Measurements from ENCODE around the gene WDR6.

The WDR6 gene

DNA sequence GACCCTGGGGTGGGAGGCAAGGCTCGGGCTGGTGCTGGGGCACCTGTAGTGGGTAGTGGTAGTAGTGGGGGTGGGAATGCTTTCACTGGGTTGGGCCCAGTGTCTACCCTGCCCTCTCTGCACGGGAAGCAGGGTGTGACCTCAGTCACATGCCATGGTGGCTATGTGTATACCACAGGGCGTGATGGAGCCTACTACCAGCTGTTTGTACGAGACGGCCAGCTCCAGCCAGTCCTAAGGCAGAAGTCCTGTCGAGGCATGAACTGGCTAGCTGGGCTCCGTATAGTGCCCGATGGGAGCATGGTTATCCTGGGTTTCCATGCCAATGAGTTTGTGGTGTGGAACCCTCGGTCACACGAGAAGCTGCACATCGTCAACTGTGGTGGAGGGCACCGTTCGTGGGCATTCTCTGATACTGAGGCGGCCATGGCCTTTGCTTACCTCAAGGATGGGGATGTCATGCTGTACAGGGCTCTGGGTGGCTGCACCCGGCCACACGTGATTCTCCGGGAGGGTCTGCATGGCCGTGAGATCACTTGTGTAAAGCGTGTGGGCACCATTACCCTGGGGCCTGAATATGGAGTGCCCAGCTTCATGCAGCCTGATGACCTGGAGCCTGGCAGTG is 6.0 kb downstream of the WDR6 start:
- no peak for TF ChIP-seq POLR2A (IDR thresholded peaks at IDR 0.05; ENCODE audit: extremely low read depth, insufficient read length)
- TF ChIP-seq, protein P1, sequence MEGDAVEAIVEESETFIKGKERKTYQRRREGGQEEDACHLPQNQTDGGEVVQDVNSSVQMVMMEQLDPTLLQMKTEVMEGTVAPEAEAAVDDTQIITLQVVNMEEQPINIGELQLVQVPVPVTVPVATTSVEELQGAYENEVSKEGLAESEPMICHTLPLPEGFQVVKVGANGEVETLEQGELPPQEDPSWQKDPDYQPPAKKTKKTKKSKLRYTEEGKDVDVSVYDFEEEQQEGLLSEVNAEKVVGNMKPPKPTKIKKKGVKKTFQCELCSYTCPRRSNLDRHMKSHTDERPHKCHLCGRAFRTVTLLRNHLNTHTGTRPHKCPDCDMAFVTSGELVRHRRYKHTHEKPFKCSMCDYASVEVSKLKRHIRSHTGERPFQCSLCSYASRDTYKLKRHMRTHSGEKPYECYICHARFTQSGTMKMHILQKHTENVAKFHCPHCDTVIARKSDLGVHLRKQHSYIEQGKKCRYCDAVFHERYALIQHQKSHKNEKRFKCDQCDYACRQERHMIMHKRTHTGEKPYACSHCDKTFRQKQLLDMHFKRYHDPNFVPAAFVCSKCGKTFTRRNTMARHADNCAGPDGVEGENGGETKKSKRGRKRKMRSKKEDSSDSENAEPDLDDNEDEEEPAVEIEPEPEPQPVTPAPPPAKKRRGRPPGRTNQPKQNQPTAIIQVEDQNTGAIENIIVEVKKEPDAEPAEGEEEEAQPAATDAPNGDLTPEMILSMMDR (IDR thresholded peaks at IDR 0.05; ENCODE audit: low read depth, low read length), result no peak
- no peak for TF ChIP-seq MYC (IDR thresholded peaks at IDR 0.05; ENCODE audit: low read depth, low read length)
- H3K4me3 ChIP-seq (ENCODE audit: low read depth, low read length), result no peak overlapping the region

DNA sequence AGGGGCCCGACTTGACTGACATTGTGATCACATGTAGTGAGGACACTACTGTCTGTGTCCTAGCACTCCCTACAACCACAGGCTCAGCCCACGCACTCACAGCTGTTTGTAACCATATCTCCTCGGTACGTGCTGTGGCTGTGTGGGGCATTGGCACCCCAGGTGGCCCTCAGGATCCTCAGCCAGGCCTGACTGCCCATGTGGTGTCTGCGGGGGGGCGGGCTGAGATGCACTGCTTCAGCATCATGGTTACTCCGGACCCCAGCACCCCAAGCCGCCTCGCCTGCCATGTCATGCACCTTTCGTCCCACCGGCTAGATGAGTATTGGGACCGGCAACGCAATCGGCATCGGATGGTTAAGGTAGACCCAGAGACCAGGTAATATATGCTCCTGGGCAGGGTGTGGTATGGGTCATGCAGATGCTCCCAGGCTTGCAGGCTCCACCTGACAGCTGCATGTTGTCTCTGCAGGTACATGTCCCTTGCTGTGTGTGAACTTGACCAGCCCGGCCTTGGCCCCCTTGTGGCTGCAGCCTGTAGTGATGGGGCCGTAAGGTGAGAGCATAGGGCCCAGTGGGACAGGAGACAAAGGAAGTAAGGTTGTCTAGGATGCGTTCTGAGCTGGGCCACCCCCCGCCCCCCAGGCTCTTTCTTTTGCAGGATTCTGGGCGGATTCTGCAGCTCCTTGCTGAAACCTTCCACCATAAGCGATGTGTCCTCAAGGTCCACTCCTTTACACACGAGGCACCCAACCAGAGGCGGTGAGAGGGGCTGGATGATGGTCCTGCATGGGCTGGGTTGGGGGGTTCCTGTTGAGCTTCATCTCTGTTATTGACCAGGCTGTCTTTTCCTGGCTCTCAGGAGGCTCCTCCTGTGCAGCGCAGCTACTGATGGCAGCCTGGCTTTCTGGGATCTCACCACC is 6.8 kb downstream of the WDR6 start:
- H3K4me3 ChIP-seq (ENCODE audit: low read depth, low read length), result no peak overlapping the region
- DNase-seq (ENCODE audit: low read depth), result peak; percentile 66
- no peak for TF ChIP-seq MYC (IDR thresholded peaks at IDR 0.05; ENCODE audit: low read depth, low read length)
- TF ChIP-seq, protein P1 (IDR thresholded peaks at IDR 0.05; ENCODE audit: low read depth, low read length), result peak; percentile 77

More for the DNA sequence above, 6.0 kb downstream of the WDR6 start:
- no peak for DNase-seq (ENCODE audit: low read depth)

DNA sequence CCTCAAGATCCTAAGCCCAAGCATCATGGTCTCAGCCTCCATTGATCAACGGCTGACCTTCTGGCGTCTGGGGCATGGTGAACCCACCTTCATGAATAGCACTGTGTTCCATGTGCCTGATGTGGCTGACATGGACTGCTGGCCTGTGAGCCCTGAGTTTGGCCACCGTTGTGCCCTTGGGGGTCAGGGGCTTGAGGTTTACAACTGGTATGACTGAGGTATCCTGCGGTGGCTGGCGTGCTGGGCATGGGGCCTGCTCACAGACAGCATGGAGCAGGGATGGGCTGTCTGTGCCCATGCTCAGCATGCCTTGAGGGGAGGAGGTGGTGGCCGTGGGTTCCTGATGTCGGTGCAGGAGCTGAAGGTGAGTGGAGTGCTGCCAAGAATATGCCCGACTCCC is 7.9 kb downstream of the WDR6 start:
- DNase-seq (ENCODE audit: low read depth), result no peak
- H3K4me3 ChIP-seq (ENCODE audit: low read depth, low read length), result no peak overlapping the region
- TF ChIP-seq, protein P1 (IDR thresholded peaks at IDR 0.05; ENCODE audit: low read depth, low read length), result no peak
- no peak for TF ChIP-seq POLR2A (IDR thresholded peaks at IDR 0.05; ENCODE audit: extremely low read depth, insufficient read length)
- TF ChIP-seq, protein P2, sequence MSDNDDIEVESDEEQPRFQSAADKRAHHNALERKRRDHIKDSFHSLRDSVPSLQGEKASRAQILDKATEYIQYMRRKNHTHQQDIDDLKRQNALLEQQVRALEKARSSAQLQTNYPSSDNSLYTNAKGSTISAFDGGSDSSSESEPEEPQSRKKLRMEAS (IDR thresholded peaks at IDR 0.05; ENCODE audit: low read depth, low read length), result no peak

DNA sequence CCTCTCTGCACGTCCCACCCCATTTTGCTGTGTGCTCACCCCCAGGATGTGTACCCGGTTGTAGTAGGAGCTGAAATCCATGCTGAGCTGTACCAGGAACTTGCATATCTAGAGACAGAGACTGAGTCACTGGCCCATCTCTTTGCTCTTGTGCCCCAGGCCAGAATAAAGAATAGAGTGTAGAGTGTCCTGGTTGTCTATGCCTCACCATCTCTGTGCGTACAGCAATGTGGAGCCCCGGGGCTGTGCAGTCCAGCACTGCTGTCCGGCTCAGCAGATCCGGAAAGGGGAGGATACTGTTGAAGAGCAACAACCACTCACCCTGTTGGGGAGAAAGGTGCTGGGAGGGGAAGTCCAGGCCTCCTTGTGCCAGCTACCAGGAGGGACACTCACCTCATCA is 8.6 kb downstream of the WDR6 start:
- DNase-seq (ENCODE audit: low read depth), result no peak
- TF ChIP-seq, protein P1 (IDR thresholded peaks at IDR 0.05; ENCODE audit: low read depth, low read length), result no peak
- TF ChIP-seq, protein P2 (IDR thresholded peaks at IDR 0.05; ENCODE audit: low read depth, low read length), result no peak
- TF ChIP-seq MYC (IDR thresholded peaks at IDR 0.05; ENCODE audit: low read depth, low read length) (no peak), POLR2A (IDR thresholded peaks at IDR 0.05; ENCODE audit: extremely low read depth, insufficient read length) (no peak)
- H3K4me3 ChIP-seq (ENCODE audit: low read depth, low read length), result no peak overlapping the region

DNA sequence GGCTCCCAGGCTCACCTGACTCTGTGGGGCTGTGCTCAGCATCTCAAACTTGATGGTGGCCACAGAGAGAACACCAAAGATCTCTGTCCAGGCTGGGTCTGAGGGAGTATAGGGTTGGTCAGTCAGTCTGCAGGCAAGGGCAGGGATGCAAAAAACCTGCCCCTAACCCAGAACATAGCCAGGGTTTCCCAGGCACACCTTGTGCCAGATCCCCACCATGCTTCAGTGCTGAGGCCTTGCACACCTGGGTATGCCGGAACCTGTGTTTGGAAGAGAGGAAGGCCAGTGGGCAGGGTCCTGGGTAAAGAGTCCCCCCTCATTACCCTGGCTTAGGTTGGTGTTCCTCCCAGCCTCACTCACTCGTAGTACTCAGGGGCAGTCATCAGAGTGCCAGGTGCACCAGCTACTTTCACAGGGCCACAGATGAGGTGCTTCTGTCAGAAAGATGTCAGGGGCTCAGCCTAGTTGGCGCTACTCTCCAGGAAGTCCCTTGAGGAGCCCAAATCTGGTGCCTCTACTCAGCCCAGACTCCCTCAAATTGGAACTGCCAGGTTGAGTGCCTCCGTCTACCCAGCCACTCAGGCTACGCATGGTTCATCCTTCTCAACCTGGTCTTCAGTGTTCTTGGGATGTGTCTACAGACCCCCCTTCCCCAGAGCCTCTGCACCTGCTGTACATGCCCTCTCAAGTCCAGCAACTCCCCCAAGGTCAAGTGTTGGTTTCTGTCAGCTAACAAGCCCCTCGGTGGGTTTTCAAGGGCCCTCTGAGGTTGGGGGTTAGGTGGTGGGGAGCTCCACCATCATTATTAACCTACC is 9.4 kb downstream of the WDR6 start:
- TF ChIP-seq, protein P2 (IDR thresholded peaks at IDR 0.05; ENCODE audit: low read depth, low read length), result no peak
- TF ChIP-seq MYC (IDR thresholded peaks at IDR 0.05; ENCODE audit: low read depth, low read length), result no peak
- TF ChIP-seq, protein P1 (IDR thresholded peaks at IDR 0.05; ENCODE audit: low read depth, low read length), result no peak
- no peak for TF ChIP-seq POLR2A (IDR thresholded peaks at IDR 0.05; ENCODE audit: extremely low read depth, insufficient read length)
- no peak overlapping the region for H3K4me3 ChIP-seq (ENCODE audit: low read depth, low read length)
- DNase-seq (ENCODE audit: low read depth), result no peak

Measured in NB4 (cell line).